Dermis microvascular lymphatic vessel endothelial cell (primary cell): Measurements from ENCODE around the gene NOL4L. TPM values are rescaled to one million over a fixed set of nuclear protein-coding genes. Genes with fewer than 3 reads are reported as not detected.

Experiments used
- DNase-seq, 2 donors: peaks; one replicate each; pipeline versions ENCODE4 v3.0.0 to v3.0.0-alpha.2; 2010; ENCODE audit warnings: low read depth in 2 of 2
- total RNA-seq: library from RNA; depleted of rRNA; stranded (reverse); fragments of >200 nt; gene quantifications from 2 replicates; pipeline ENCODE4 v1.2.1, GENCODE V29; 2014

NOL4L gene, protein sequence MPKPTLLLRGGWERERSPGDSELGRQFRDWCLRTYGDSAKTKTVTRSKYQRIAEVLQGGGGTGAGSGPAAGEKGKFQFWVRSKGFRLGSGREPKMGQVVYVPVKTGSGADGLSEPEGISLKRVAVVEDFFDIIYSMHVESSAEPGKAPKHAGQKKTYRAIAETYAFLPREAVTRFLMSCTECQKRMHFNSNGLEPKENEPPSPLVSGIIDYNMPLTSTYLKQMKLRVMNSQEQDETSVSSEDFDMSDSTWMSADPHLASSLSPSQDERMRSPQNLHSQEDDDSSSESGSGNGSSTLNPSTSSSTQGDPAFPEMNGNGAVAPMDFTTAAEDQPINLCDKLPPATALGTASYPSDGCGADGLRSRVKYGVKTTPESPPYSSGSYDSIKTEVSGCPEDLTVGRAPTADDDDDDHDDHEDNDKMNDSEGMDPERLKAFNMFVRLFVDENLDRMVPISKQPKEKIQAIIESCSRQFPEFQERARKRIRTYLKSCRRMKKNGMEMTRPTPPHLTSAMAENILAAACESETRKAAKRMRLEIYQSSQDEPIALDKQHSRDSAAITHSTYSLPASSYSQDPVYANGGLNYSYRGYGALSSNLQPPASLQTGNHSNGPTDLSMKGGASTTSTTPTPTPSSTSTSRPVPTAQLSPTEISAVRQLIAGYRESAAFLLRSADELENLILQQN
- 7.7 and 16.2 TPM in 2 replicates for total RNA-seq

DNA sequence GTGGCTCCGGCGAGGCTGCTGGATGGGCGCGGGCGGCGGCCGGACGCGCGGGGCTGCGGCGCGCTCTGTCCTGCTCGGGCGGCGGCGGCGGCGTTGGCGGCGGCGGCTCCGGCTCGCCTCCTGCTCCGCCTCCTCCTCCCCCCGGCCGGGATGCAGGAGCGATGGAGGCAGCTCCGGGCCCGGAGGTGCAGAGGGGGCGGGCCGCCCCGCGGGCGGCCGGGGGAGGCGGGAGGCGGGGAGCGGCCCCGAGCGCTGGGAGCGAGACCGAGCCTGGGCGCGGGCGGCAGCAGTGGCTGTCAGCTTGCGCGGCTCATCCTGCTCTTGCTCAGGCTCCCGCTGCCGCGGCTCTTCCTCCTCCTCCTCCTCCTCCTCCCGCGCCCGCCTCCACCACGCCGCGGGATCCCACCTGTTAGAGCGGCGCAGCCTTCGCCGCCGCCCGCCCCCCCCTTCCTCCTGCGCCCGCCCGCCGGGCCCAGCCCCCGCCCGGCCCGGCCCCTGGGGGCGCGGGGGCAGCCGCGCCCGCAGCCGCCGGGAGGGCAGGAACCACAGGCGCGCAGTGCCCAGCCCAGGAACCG lies at the start of gene NOL4L:
Gene NOL4L, minus strand, starts transcription at position 323 of the 575 bp plus-strand sequence. CDS start 443 bp downstream, outside the sequence.
- DNase-seq, result peak in 1 of 2 donors; percentile 14

DNA sequence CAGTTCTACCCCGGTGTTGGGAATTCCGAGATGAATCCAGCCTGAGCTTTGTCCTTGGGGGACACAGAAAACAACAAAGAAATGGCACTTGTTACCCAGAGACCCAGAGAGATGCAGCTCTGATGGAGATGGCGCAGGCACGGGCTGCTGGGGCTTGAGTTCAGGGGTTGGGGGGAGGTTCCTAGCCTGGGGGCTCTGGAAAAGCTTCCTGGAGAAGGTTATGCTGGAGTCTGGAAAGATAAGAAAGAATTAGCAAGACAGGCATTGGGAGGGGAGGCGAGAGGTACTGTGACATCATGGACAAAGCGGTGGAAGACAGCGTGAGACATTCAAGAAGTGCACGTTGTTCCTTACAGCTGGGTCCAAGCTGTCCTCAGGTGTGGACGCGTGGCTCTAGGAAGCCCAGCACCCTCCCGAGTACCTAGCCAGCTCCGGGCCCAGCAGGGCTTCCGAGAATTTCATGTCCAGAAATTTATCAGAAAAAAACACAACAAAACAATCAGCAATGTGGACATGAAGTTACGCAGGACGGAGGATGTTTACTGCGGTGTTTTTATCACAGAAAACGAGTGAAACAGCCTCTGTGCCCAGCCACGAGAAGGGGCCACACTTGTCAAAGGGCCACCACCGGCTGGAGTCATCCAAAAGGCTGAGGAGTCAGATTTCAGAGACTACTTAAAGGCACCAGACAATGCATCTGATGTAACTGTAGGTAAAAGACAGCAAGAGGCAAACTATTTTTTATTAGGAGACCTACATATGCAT lies 49.1 kb upstream of the NOL4L start:
- DNase-seq, result no peak

- DNase-seq, result no peak
Measured at GRCh38 chr20:32632461-32633354, 47.6 kb upstream of the NOL4L start.

DNA sequence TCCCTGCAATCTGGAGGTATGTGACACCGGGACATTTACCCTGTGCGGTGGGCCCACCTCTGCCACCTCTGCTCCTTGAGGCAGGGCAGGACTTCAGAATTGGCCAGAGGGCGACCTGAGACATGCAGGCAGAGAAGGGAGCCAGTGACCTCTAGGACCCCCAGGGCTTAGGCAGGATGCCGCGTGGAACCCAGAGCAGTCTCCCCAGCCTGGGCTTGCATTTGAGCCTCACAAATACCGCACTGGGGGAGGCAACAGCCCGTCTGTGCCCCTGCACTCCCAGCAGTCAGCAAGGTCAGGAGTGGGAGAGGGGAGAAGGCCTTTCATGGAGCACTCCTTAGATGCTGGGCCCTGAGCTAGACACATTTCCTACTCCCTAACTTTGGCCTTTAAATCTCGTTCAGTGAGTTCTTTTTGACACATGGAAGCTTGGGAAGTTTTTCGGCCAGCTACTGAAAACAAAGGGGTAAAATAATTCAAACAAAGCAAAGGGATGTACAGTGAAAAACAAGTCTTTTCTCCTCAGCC lies 46.9 kb upstream of the NOL4L start:
- DNase-seq, result no peak

- DNase-seq, result no peak
Measured at GRCh38 chr20:32629813-32630212, 44.7 kb upstream of the NOL4L start.

GRCh38 chr20:32628960-32629530 lies 43.9 kb upstream of the NOL4L start:
- DNase-seq, result no peak

DNA sequence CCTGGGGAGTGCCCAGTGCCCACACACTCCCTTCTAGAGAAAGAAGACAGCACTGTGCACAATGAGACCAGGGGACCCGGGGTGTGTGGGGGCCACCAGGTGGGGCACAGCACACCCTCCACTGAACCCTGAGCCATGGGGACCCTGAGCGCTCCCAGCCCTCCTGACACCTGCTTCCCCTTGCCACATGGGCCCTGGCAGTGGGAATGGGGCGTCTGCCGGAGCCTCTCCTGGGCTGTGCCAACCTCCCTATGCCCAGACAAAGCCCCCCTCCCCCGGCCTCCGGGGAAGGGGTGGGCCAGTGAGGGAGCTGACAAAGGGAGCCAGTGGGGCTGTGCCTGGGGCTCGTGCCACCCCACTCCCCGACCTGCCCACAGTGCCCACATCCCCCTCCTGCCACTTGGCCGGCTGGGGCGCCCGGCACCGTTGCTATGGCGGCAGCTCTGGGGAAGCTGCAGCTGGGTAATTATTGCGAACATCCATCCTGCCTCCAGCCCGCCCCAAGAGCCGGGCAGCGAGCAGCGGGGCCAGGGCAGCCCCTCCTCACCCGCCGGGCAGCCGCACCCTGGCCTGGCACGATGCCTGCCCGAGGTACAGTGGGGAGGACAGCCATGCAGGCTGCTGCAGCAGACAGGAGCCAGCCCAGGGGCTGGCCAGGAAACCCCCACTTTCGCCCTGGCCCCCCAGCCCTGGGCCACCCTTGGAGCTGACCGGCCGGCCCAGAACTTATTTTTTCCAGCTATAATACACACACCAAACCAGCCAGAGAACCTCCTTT lies 41.9 kb upstream of the NOL4L start:
- DNase-seq, result no peak

DNA sequence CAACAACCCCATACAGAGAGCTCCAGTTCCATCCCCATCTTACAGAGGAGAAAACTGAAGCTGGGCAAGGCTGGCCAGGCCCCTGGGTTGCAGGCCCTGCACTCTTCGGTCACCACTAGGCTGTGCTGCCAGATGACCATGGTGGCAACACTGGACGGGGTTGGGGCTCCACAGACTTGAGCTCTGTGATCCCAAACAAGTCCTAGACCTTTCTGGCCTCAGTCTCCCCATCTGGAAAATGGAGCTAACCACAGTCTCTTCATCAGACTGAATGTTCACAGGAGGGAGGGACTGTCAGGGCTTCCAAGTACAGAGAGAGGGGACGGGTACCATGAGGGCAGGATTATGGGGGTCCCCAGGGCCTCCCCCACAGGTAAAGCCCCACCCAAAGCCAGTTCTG lies 41.3 kb upstream of the NOL4L start:
- no peak for DNase-seq

DNA sequence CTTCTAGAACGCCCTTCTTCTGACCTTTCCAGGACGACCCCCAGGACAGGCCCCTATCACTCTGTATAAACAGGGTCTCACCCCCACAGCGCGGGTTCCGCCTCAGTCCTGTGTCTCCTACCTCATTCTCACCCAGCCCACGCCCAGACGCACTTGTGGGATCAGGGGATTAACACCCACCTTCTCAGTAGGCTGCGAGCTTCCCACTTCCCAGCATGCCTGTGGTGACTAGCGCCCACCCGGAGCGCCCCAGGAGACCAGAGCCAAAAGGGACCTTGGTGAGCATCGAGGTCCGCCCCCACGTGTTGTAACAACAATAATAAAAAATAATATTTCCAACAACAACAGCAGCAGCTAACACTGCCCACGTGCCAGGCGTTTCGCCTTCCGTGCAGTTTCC lies 40.9 kb upstream of the NOL4L start:
- no peak for DNase-seq

DNA sequence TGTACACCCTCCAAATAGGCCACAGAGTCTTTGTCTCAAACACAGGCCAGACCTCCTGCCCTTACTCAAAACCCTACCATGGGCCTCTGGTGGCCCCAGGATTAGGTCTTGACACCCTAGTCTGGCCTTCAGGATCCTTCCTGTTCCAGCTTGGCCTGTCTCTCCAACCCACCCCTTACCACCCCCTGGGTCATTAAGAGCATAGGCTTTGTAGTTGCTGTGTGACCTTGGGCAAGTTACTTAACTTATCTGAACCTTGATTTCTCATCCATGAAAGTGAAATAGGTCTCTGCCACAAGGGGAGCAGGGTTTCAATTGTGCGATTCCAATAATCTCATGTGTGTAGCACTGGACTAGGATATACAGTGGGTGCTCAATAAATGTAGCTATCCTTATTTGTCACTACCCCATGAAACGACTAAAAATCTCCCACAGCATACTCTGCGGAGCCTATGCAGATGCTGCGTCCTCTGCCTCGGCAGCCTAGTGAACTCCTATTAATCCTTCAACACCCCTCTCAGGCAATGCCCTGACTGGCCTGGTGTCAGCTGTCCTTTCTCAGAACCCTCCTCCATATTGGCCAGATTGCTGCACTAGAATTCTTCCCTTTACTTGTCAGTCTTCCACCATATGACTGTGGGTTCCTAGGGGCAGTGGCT lies 39.7 kb upstream of the NOL4L start:
- no peak for DNase-seq

DNA sequence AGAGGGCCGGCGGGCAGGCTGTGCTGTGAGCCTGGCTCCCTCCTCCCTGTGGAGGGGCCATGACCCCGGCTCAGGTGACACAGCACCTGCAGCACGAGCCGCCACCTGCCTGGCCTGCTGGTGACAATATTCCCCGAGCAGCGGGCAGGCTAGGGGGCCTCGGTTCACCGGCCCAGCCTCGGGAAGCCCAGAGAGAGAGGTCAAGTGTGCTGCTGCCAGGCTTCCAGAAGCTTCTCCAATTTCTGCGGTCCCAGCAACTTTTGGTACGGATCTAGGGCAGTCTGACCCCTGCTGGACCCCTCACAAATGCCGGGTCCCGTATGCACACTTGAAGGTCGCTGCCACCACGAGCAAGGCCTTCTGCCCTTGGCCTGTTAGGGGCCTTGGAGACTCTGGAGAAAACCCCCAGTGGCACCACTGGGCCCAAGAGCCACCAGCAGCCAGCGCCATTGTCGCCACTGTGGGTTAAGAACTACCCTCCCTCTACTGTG lies 38.6 kb upstream of the NOL4L start:
- no peak for DNase-seq

DNA sequence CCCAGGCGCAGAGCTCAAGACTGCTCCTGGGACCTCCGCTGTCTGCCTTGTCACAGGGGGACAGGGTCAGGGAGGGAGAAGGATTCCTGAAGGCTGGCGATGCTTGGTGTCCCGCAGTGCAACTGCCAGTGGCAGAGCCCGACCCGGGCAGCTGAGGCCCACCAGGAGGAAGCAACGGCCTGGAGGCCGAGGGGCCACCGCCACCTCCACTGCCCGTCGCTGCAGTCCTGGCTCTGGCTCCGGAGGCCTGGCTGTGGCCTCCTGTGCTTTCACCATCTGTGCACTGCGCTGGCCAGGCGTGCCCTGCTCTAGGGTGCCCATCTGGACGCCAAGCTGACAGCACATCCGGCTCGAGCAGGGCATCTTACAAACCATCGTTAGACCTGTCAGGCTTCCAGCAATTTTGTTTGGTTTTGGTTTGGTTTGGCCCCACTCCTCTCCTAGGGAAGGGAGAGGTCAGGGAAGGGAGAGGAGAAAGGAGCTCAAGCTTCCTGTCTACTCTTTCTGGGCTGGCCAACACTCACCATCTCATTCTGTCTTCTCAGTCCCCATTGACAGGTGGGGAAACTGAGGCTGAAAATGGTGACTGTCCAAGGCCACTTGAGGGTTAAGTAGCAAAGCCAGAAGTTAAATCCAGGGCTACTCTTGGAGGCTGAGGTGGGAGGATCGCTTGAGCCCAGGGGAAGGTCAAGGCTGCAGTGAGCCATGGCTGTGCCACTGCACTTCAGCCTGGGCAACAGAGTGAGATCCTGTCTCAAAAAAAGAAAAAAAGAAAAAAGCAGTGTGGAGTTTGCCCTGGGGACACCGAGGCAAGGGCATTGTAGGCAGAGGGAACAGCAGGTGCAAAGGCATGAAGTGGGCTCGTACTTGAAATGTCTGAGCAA lies 37.7 kb upstream of the NOL4L start:
- DNase-seq, result no peak

- no peak for DNase-seq
Measured at GRCh38 chr20:32621891-32622584, 36.9 kb upstream of the NOL4L start.

DNA sequence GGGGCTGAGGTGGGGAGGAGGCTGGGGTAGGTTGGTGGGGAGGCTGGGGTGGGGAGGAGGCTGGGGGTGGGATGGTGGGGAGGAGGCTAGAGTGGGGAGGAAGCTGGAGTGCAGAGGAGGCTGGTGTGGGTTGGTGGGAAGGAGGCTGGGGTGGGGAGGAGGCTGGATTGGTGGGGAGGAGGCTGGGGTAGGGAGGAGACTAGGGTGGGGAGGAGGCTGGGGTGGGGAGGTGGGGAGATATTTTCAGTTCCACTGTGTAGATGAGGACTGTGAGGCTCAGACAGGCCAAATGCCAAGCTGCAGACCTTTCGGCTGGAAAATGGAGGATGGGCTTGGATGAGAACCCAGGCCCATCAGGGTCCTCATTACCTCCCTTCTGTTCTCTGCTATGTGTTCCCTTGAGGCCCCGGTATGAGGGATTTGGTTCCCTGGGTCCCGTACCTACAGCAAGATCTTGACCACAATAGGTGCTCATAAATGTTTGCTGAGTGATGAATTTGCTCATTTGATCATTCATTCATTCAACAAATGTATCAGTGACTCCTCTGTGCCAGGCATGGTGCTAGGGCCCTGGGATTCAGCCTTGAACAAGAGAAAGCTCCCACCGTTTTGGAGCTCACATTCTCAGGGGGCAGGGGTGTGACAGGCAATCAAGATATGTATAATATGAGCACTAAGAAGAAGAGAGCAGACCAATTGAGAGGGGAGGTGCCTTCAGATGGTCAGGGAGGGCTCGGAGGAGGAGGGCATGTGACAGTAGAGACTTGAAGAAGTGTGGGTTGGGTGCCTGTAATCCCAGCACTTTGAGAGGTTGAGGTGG lies 36.1 kb upstream of the NOL4L start:
- no peak for DNase-seq

DNA sequence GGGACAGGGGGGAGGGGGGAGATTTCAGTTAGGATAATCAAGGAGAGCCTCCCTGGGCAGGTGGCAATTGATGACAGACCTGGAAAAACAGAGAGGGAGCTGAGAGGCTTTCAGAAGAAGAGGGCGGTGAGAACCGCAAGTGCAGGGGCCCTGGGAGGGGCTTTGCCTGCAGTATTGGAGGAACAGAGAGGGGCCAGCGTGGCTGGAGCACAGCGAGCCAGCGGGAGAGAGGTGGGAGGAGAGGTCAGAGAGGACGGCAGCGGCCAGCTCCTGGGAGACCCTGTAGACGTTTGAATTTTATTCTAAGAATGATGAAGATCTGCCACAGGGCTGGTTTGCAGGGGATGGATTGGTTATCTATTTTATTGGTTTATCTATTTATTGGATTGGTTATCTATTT lies 34.5 kb upstream of the NOL4L start:
- DNase-seq, result no peak

DNA sequence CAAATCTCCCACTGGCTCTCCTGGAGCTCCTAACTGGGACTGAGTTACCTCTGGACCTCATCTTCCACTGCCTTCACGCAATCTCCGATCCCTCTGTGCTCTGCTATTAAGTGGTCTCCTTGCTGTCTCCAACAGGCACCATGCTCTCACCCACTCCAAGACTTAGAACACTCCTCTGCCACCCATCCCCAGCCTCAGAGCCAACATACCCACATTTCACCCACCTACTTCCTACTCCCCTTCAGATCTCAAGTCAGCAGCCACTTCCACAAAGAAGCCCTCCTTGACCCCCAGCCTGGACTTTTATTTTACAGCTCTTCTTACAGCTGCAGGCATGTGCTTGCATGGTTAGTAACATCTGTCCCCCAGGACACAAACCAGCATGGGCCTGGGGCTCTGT lies 29.6 kb upstream of the NOL4L start:
- DNase-seq, result no peak
